HG03139 (cell line): ENCODE measurements around the gene FANCF.
A peak's percentile ranks its signal among the peaks of the same experiment; 100 is the strongest.

Source experiments
- ATAC-seq: cut with Tn5 transposase; IDR thresholded peaks from one replicate; pipeline ENCODE4 v1.9.1; 2021; ENCODE audit not compliant: unreplicated experiment

The FANCF gene

DNA sequence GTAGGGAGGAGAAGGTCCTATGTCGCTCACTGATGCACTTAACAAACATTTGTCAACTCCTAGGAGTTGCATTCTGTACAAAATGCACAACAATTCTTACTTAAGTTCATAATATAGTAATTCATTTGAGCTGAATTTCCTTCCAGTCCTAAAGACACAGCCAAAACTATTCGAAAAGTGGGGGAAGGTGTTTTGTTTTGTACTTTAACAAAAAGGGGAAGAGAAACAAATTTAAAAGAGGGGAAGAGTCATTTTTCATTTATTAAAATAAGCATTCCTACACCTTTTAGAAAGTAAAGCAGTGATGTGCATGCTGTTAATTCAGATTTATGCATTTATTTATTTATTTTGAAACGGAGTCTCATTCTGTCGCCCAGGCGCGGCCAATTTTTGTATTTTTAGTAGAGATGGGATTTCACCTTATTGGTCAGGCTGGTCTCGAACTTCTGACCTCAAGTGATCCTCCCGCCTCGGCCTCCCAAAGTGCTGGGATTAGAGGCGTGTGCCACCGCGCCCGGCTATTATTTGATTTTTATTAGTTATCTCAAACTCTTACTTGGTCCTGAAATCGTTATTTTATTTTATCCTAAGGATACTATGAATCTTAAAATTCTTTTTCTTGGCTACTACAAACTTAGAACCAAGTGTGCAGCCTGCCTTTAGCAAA lies 1.1 kb upstream of the FANCF start:
- no peak for ATAC-seq

DNA sequence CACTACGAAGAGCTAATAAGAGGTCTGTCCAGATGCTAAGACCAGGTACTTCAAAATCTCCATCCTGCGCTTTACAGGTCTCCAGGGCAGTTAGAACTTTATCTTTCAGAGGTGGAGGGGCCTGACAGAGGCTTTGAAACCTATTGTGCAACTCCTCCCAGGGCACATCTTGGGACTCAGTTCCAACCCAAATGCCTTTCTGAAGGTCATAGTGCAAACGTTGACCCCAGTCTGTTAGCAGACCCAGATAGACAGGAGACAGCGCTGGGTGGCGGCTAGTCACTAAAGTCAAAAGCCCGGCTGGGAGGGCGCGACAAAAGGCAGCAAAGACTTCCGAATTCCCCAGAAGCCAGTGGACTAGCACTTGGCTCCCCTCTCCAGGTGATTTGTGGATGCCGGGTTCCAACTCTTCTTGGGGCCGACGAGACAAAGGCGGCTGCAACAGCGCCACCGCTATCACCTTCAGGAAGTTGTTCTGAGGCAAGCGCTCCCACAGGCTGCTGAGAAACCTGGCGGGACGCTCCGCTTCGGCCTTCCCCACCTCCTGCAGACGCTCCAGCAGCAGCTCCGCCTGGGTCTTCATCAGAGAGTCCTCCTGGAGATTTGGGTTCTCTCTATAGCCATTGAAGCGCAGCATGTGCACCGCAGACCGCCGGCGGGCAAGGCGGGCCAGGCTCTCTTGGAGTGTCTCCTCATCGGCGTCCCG lies 728 bp downstream of the FANCF start:
- ATAC-seq = peak; percentile 45

DNA sequence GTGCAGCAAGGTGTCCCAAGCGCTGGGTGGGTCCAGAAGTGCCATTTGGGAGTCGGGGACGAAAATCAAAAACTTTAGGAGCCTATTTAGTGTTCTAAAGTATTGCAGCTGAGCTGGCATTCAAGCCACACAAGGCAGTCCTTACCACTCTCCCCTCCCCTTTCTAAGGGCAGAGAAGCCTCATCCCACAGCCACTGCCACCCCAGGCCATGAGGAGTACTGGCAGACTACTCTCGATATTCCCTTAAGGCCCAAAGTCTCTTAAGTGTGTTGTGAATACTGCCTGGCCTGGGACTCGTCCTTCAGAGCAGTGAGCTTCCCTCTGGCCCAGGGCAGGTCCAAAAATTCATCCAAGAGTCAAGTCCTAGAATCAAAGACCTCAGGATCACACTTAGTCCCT lies 7.8 kb downstream of the FANCF start:
- no peak for ATAC-seq

DNA sequence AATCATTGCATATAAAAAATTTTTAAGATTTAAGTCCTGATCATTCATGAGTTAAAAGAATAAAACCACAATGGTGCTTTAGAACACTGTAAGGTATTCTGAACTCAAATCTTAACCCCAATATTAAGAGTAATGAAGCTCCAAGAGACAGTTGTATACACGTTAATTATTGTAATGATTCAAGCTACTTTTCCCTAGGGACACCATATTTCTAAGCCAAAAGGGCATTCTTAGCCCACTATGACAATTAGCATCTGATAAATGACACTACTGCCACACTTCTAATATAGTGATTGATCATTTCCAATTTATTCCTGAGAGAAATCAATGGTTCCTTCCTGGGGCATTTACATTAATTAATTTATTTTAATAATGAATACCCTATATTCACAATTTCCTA lies 21.7 kb downstream of the FANCF start:
- ATAC-seq = no peak

DNA sequence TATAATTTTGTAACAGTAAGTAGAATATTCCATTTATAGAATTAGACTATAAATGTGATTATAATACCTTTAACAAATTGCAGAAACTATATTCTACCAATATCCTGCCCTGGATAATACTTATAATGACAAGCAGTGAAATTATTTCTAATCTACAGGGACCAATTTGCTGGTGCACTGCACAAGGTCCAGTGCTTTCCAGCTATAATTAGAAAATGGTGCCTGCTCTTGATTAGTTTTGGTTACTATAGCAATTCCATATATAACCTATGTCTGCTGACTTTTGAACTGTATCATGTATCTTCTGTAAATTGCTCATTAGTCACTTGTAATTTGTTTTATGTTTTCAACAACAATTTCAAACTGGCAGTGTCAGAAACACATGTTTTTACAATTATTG lies 23.1 kb downstream of the FANCF start:
- no peak for ATAC-seq

DNA sequence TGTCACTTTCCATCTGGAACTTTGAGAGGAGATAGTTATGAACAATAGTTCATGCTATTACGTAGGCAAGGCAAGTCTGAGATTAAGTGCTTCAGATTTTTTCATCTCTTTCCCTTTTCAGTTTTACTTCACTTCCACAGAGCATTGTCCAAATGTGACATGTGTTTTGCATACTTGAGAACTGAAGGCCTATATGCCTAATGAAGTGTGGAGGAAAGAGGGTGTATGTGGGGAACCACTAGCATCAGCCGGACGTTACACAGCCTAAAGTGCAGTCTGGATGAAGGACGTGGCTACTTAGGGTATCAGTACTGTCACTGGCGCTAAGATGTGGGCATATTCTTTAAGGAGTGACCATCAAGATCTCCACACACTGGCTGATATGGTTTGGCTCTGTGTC lies 26.2 kb downstream of the FANCF start:
- ATAC-seq = no peak

DNA sequence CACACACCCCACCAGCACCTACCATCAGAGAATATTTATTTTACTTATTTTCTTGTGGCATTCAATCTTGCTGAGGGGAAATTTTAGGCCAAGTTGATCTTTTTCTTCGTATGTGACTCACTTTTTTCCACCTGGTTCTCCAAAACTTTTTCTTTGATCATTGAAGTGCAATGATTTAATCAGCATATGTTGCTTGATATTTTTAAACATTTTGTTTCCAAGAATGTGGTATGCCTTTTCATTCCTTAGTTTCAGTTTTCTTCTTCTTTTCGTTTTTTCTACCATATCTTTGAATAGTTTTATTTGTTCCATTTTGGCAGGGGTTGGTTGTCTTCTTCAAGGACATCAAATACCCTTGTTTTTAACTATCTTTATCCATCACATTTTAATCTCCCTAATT lies 28.6 kb downstream of the FANCF start:
- no peak for ATAC-seq

DNA sequence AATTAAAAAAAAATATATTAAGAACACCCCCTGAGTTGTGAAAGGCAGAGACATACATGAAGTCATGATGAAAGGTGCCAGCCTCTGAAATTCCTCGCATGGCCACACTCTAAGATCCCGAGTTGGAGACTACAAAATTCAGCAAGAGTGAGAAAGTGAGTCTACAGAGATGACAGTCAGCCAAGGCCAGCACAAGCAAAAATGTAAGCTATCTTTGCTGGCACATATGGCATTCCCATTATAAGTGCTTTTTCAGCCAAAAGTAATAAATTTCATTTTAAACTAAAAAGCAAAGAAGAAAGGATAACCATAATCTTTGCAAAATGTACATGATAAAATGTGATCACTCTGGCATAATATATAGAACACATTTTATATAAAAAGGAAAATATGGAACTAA lies 40.6 kb downstream of the FANCF start:
- no peak for ATAC-seq

DNA sequence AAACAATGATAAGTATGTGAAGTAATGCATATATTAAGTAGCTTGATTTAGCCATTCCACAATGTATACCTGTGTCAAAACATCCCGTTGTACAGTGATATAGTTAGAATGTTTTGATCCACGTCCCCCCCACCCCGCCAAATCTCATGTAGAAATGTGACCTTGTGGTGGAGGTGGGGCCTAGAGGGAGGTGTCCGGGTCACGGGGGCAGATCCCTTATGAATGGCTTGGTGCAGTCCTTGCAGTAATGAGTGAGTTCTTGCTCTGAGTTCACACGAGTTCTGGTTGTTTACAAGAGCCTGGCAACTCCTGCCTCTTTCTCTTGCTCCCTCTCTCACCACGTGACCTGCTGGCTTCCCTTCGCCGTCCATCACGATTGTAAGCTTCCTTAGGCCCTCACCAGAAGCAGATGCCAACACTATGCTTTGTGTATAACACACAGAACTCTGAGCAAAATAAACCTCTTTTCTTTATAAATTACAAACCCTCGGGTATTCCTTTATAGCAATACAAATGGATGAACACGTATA lies 41.6 kb downstream of the FANCF start:
- no peak for ATAC-seq

DNA sequence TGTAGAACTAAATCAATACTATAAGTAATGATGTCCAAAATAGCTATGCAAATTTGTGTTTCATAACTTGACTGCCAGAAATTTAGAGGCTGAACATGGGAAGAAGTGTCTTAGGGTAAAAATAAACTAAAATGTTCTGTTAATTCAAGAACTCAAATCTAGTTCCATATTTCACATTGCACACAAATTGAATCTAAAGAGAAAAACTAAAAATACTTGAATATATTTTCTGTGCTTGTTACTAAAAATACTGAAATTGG lies 43.5 kb downstream of the FANCF start:
- no peak for ATAC-seq

DNA sequence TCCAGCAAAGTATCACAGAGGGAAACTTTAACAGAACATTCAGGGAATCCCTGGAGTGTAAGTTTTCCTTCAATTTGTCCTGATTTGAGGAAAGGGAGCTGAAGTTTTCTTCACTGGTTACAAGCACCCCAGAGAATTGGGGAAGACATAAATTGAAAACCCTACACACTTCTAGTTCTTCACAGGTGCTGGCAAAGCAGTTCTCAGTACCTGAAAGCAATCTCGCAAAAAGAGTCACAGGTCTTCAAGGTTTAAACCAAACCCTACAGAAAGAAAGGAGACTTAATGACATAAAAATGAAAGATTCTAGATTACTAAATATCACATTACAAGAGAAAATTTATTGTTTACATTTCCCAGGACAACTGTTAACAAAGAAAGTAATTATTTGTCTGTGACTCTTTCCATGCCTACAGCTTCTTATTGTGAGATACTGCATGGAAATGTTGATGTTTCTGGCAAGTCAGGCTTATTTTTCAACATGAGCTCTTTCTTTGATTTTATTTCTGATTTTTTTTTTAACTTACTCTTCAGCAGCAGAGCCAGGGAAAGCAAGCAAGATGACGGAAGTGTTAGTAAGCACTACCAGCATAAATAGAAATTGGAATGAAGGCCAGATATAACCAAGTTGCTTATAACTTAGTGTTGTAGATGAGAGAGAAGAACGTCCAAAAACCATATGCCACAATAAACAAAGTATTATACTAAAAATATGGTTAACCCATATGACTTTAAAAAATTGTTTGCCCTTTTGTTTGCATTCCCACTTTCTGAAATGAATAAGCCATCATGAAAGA lies 44.1 kb downstream of the FANCF start:
- no peak for ATAC-seq

DNA sequence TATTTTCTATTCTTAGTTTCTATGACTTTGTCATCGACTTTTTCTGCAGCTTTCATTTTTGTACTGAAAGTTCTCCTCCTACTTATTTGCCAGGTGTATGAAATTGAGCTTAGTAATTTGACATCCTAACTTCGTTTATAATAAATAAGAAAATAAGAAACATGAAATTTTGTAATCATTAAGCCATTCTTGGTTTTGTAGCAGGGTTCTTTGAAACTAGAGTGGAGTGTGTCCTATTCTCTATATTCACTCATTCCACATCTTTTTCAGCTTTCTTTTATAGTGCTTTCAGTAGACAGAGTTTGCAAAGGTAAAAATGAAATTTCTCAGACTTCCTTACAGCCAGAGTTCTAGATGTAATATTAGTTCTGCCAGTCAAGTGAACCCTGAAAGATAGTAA lies 47.8 kb downstream of the FANCF start:
- no peak for ATAC-seq
